Caco-2 (cell line): ENCODE data around the gene TRAF1. TPM values are rescaled to one million over a fixed set of nuclear protein-coding genes. Genes with fewer than 3 reads are reported as not detected.

Source experiments
- BruUV-seq: library from RNA; stranded (reverse); fragments of 400-500 nt; replicated peaks from 2 replicates; lab custom pipeline; 2021; lab: Mats Ljungman, UMichigan
- CTCF ChIA-PET: fragments of 300-600 bp; sonication (Branson Sonifier 250); formaldehyde crosslinking; loops from one replicate; lab custom pipeline; 2022; ENCODE audit warnings: antibody characterized with exemption; lab: Charles Lee
- POLR2A ChIA-PET: fragments of 300-600 bp; sonication (Branson Sonifier 250); formaldehyde crosslinking; loops from one replicate; lab custom pipeline; 2022; ENCODE audit warnings: antibody characterized with exemption; lab: Charles Lee
- DNase-seq, 2 experiments: peaks; one replicate each; pipeline versions ENCODE4 v3.0.0 to v3.0.0-alpha.2; 2020 to 2022
- H3K27me3 ChIP-seq: replicated peaks from 2 replicates; pipeline ENCODE4 v1.6.0; 2011; ENCODE audit warnings: low read length; ENCODE audit not compliant: control insufficient read depth, insufficient read depth
- H3K36me3 ChIP-seq: 2 replicates; pipeline ENCODE4 v1.5.1; 2011; ENCODE audit warnings: low read length; ENCODE audit not compliant: control insufficient read depth, insufficient read depth
- H3K4me1 ChIP-seq: fragments of 250-450 bp; sonication (Bioruptor Pico); 2 replicates; pipeline ENCODE4 v1.5.1; 2020; ENCODE audit warnings: mild to moderate bottlenecking
- H3K4me3 ChIP-seq: 2 replicates; pipeline ENCODE4 v1.5.1; 2011; ENCODE audit warnings: low read depth, mild to moderate bottlenecking, control low read depth, low read length
- H3K9me3 ChIP-seq: fragments of 250-450 bp; sonication (Bioruptor Pico); 2 replicates; pipeline ENCODE4 v1.5.1; 2020; ENCODE audit warnings: mild to moderate bottlenecking, moderate library complexity
- H3K27ac Mint-ChIP-seq: one replicate; pipeline ENCODE4 v1.8.0; 2022; ENCODE audit warnings: mixed read lengths; ENCODE audit not compliant: unreplicated experiment
- H3K27me3 Mint-ChIP-seq: one replicate; pipeline ENCODE4 v1.8.0; 2022; ENCODE audit warnings: mixed read lengths; ENCODE audit not compliant: insufficient read depth, unreplicated experiment
- H3K36me3 Mint-ChIP-seq: one replicate; pipeline ENCODE4 v1.8.0; 2022; ENCODE audit warnings: mild to moderate bottlenecking, mixed read lengths; ENCODE audit not compliant: insufficient read depth, unreplicated experiment
- H3K4me1 Mint-ChIP-seq: one replicate; pipeline ENCODE4 v1.8.0; 2022; ENCODE audit warnings: low read depth, mixed read lengths; ENCODE audit not compliant: unreplicated experiment
- H3K4me3 Mint-ChIP-seq: one replicate; pipeline ENCODE4 v1.8.0; 2022; ENCODE audit warnings: mild to moderate bottlenecking, moderate library complexity, mixed read lengths; ENCODE audit not compliant: unreplicated experiment
- H3K9me3 Mint-ChIP-seq: one replicate; pipeline ENCODE4 v1.8.0; 2022; ENCODE audit warnings: mixed read lengths; ENCODE audit not compliant: unreplicated experiment
- intact Hi-C: fragments of 100-400 bp; cut with micrococcal nuclease; formaldehyde crosslinking; loops from one replicate; pipeline ENCODE4 v1.10.0; 2022; ENCODE audit not compliant: unreplicated experiment
- total RNA-seq: library from RNA; stranded (reverse); gene quantifications from 2 replicates; pipeline ENCODE4 v1.2.3, GENCODE V29; 2022
- TF ChIP-seq, protein P1 (sequence below), 2 experiments: fragments of 200-600 bp in 1 of 2; IDR thresholded peaks; 1 replicate in 1 of 2; 2 replicates in 1 of 2; pipeline versions ENCODE4 v1.5.1 to v1.8.0; 2011 to 2022; ENCODE audit warnings: antibody characterized with exemption in 1 of 2, control low read depth in 1 of 2, inconsistent platforms in 1 of 2, low read depth in 1 of 2, low read length in 1 of 2, mild to moderate bottlenecking in 1 of 2, moderate library complexity in 1 of 2; ENCODE audit not compliant: insufficient read depth in 1 of 2, severe bottlenecking in 1 of 2, unreplicated experiment in 1 of 2

TRAF1 gene
- total RNA-seq, 1 experiment from 2014 or later: 1.1 TPM

DNA sequence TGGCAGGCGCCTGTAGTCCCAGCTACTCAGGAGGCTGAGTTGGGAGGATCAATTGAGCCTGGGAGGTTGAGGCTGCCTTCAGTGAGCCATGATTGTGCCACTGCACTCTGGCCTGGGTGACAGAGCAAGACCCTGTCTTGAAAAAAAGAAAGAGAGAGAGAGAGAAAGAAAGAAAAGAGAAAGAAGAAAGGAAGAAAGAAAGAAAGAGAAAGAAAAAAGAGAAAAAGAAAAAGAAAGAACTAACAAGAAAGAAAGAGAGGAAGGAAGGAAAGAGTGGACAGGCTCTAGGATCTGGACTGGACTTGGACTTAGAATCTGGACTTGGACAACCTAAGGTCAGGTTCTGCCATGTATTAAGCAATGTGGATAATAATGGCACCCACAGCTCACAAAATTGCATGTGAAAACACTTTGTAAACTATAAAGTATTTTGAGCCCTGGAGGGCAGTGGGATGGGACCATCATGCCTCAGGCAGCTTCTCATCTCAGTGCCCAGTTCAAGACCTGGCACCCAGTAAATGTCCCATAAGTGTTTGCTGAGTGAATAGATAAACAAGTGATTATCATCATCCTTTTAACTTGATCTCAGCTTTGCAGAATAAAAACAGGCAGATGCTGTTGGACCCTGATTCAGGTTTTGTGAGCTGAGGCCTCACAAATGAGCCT lies 36.9 kb downstream of the TRAF1 start:
- Histone ChIP-seq H3K9me3 (no peaks in the 10 kb centered on the region), H3K27me3 (no peaks in the 10 kb centered on the region), H3K36me3 (no peaks in the 10 kb centered on the region), H3K4me1 (0 out of 2 replicates have a peak, but pooled peaks cover 6% of the 10 kb centered on the region), H3K4me3 (no peak overlapping the region)
- Mint-ChIP-seq H3K9me3 (no peaks in the 10 kb centered on the region), H3K27ac (no peak overlapping the region), H3K4me1 (peaks cover 14% of the 10 kb centered on the region), H3K27me3 (no peaks in the 10 kb centered on the region), H3K4me3 (no peak overlapping the region), H3K36me3 (no peaks in the 10 kb centered on the region)
- no TSS peak for BruUV-seq
- ChIA-PET CTCF (interaction anchor here (0.9 kb wide), 1 partner anchor 27 kb away, joined by 5 read pairs; no protein-coding TSS in a partner anchor), POLR2A (interaction anchor here (0.6 kb wide), 1 partner anchor 112 kb away, joined by 5 read pairs; no protein-coding TSS in a partner anchor)
- no peak for DNase-seq
- intact Hi-C loops: no loop called here
- TF ChIP-seq, protein P1, sequence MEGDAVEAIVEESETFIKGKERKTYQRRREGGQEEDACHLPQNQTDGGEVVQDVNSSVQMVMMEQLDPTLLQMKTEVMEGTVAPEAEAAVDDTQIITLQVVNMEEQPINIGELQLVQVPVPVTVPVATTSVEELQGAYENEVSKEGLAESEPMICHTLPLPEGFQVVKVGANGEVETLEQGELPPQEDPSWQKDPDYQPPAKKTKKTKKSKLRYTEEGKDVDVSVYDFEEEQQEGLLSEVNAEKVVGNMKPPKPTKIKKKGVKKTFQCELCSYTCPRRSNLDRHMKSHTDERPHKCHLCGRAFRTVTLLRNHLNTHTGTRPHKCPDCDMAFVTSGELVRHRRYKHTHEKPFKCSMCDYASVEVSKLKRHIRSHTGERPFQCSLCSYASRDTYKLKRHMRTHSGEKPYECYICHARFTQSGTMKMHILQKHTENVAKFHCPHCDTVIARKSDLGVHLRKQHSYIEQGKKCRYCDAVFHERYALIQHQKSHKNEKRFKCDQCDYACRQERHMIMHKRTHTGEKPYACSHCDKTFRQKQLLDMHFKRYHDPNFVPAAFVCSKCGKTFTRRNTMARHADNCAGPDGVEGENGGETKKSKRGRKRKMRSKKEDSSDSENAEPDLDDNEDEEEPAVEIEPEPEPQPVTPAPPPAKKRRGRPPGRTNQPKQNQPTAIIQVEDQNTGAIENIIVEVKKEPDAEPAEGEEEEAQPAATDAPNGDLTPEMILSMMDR (IDR thresholded peaks at IDR 0.05; ENCODE audit: insufficient read depth in 1 of 2, low read depth in 1 of 2, low read length in 1 of 2, severe bottlenecking in 1 of 2, unreplicated experiment in 1 of 2): no peak

DNA sequence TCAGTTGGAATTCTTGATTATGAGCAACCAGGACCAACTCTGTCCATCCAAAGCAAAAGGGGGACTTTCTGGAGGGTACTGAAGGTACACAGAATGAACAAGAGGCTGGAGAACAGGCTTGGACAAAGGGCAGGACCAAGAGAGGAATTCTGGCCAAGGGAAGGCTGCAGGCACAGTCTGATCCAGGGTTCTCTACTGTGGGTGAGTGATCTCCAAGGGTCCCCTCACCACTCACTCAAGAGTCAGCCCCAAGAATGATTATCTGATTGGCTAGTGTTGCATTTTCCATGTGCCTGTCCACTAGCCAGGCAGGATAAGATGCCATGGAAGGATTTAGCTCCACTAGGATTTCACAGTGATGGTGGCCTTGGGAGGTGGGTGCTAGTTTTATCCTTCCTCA lies 38.0 kb downstream of the TRAF1 start:
- H3K36me3 Mint-ChIP-seq: no peaks in the 10 kb centered on the region
- Histone ChIP-seq H3K4me1 (0 out of 2 replicates have a peak, but pooled peaks cover 6% of the 10 kb centered on the region), H3K36me3 (no peaks in the 10 kb centered on the region), H3K9me3 (no peaks in the 10 kb centered on the region), H3K4me3 (no peak overlapping the region), H3K27me3 (no peaks in the 10 kb centered on the region)
- H3K4me3 Mint-ChIP-seq: no peak overlapping the region
- BruUV-seq: no TSS peak
- ChIA-PET POLR2A (no interaction called here), CTCF (no interaction called here)
- H3K9me3 Mint-ChIP-seq: no peaks in the 10 kb centered on the region
- no peaks in the 10 kb centered on the region for H3K27me3 Mint-ChIP-seq
- TF ChIP-seq, protein P1 (IDR thresholded peaks at IDR 0.05; ENCODE audit: insufficient read depth in 1 of 2, low read depth in 1 of 2, low read length in 1 of 2, severe bottlenecking in 1 of 2, unreplicated experiment in 1 of 2): no peak
- no peak for DNase-seq
- peaks cover 14% of the 10 kb centered on the region for H3K4me1 Mint-ChIP-seq
- no peak overlapping the region for H3K27ac Mint-ChIP-seq
- intact Hi-C loops: no loop called here

DNA sequence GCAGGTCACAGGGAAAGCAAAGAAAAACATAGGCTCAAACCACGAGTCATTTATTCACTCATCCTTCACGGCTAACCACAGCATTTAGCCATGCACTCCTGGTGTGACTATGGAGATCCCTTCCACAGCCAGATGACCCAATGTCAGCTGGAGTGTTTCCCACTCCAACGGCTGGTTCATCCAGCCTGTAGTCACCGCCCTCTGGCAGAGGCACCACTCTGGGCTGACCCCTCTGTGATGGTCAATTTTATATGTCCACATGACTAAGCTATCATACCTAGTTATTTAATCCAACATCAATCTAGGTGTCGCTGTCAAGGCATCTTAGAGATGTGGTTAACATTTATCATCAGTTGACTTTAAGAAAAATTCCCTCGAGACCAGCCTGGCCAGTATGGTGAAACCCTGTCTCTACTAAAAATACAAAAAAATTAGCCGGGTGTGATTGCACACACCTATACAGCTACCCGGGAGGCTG lies 40.1 kb downstream of the TRAF1 start:
- Histone ChIP-seq H3K36me3 (no peaks in the 10 kb centered on the region), H3K27me3 (no peaks in the 10 kb centered on the region), H3K4me1 (0 out of 2 replicates have a peak, but pooled peaks cover 6% of the 10 kb centered on the region), H3K9me3 (no peaks in the 10 kb centered on the region), H3K4me3 (no peak overlapping the region)
- no TSS peak for BruUV-seq
- peaks cover 14% of the 10 kb centered on the region for H3K4me1 Mint-ChIP-seq
- H3K27ac Mint-ChIP-seq: no peak overlapping the region
- H3K4me3 Mint-ChIP-seq: no peak overlapping the region
- no peak for DNase-seq
- intact Hi-C loops: no loop called here
- H3K27me3 Mint-ChIP-seq: no peaks in the 10 kb centered on the region
- H3K9me3 Mint-ChIP-seq: no peaks in the 10 kb centered on the region
- POLR2A ChIA-PET: no interaction called here
- CTCF ChIA-PET: interaction anchor here (1.4 kb wide), 1 partner anchor 14 kb away, joined by 4 read pairs; no protein-coding TSS in a partner anchor
- no peaks in the 10 kb centered on the region for H3K36me3 Mint-ChIP-seq
- TF ChIP-seq, protein P1 (IDR thresholded peaks at IDR 0.05; ENCODE audit: insufficient read depth in 1 of 2, low read depth in 1 of 2, low read length in 1 of 2, severe bottlenecking in 1 of 2, unreplicated experiment in 1 of 2): no peak
